Transverse colon (tissue), 4 donors: ENCODE measurements around the gene KRTAP10-10. TPM values are rescaled to one million over a fixed set of nuclear protein-coding genes. Genes with fewer than 3 reads are reported as not detected.

Experiments
- DNase-seq: peaks from one replicate; pipeline ENCODE4 v3.0.0-alpha.2; 2019
- H3K27ac ChIP-seq, 4 donors: fragments of 200-600 bp; sonication (generic); 2 replicates each; pipeline ENCODE4 v1.5.1; 2016 to 2018; ENCODE audit warnings: inconsistent platforms in 4 of 4
- H3K27me3 ChIP-seq: fragments of 200-600 bp; sonication (generic); 2 replicates; pipeline ENCODE4 v1.5.1; 2017; ENCODE audit warnings: inconsistent platforms
- H3K36me3 ChIP-seq, 4 donors: fragments of 200-600 bp; sonication (generic); 2 replicates each; pipeline ENCODE4 v1.5.1; 2017 to 2019; ENCODE audit warnings: inconsistent platforms in 4 of 4
- H3K4me1 ChIP-seq, 4 donors: fragments of 200-600 bp; sonication (generic); 2 replicates each; pipeline ENCODE4 v1.5.1; 2017 to 2020; ENCODE audit warnings: inconsistent platforms in 4 of 4
- H3K4me3 ChIP-seq, 4 donors: fragments of 200-600 bp; sonication (generic); 1 replicate in 1 of 4; 2 replicates in 3 of 4; pipeline versions ENCODE4 v1.5.1 to v1.6.1; 2017 to 2019; ENCODE audit warnings: inconsistent platforms in 4 of 4
- H3K9me3 ChIP-seq, 2 donors: fragments of 200-600 bp; sonication (generic); 2 replicates each; pipeline ENCODE4 v1.5.1; 2017 to 2019; ENCODE audit warnings: inconsistent platforms in 2 of 2
- EP300 ChIP-seq: sonication (generic); formaldehyde crosslinking; IDR thresholded peaks from one replicate; pipeline ENCODE4 v1.6.1; 2017; ENCODE audit warnings: antibody characterized with exemption, low read depth
- POLR2A ChIP-seq: fragments of 450-650 bp; IDR thresholded peaks from one replicate; pipeline ENCODE4 v1.6.1; 2016; ENCODE audit warnings: antibody characterized with exemption, mild to moderate bottlenecking, moderate library complexity
- POLR2AphosphoS5 ChIP-seq, 3 donors: sonication (generic); formaldehyde crosslinking; IDR thresholded peaks; one replicate each; pipeline ENCODE4 v1.6.1; 2016; ENCODE audit warnings: antibody characterized with exemption in 3 of 3
- WGBS, 2 donors: methylation state at CpG; one replicate each; pipeline ENCODE4 v1.1.5; 2018; ENCODE audit warnings: low coverage in 1 of 2; 5-methylcytosine and 5-hydroxymethylcytosine counted together
- in situ Hi-C, 4 donors: fragments of 200-750 bp; cut with MboI; loops; one replicate each; pipeline versions ENCODE4 v1.15.0 to v1.15.1; 2017; ENCODE audit warnings: low sequenced_read_pairs in 3 of 4, low pct_ligation_motif_present in 1 of 4, low pct_unique_long_range_greater_than_20kb in 1 of 4
- intact Hi-C: fragments of 100-400 bp; cut with DNase I; formaldehyde crosslinking; loops from one replicate; pipeline ENCODE4 v1.15.1; 2023; ENCODE audit warnings: low total_unique reads
- total RNA-seq, 4 donors: library from RNA; depleted of rRNA; stranded (reverse); fragments of >200 nt; gene quantifications; one replicate each; pipeline ENCODE4 v1.1.0, GENCODE V29; 2016
- TF ChIP-seq, protein P1 (sequence below), 5 experiments: fragments of 200-600 bp in 3 of 5; fragments of 450-650 bp in 2 of 5; sonication (generic) in 3 of 5; IDR thresholded peaks; 1 replicate in 2 of 5; 2 replicates in 3 of 5; pipeline ENCODE4 v1.5.1; 2016 to 2017; ENCODE audit warnings: antibody characterized with exemption in 5 of 5, inconsistent platforms in 3 of 5, mild to moderate bottlenecking in 2 of 5, moderate library complexity in 1 of 5

Gene KRTAP10-10
- total RNA-seq, 4 donors from 2014 or later = not detected

DNA sequence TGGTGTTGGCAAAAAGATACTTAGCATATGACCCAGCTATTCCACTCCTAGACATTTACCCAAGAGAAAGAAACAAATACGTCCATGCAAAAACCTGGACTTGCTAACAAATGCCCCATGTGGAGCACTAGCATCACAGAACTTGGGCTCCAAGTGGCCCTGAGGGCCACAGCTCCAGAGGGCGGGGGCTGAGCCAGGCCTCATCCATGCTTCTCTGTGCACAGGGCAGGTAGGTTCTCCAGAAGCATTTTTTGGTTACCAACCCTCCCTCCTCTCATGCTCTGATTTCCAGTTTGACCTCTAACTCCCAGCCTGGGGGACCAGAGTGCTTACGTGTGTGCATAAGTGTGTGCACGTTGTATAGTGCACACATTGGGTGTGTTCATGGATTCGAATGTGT lies 27.5 kb downstream of the KRTAP10-10 start:
- H3K9me3 ChIP-seq = peaks cover 0 to 6% of the 10 kb centered on the region in 2 donors
- no peak overlapping the region for H3K4me3 ChIP-seq
- intact Hi-C loops (no loop called here), in situ Hi-C loops (no loop called here)
- H3K36me3 ChIP-seq = no peaks in the 10 kb centered on the region
- H3K27me3 ChIP-seq = peaks cover 3% of the 10 kb centered on the region
- H3K27ac ChIP-seq = no peak overlapping the region
- DNase-seq = no peak
- WGBS, 2 donors = 29 to 93% methylated on average over 1 to 5 of the region's 5 CpGs
- TF ChIP-seq POLR2AphosphoS5 (IDR thresholded peaks at IDR 0.05) (no peak), EP300 (no peak), POLR2A (no peak)
- TF ChIP-seq, protein P1, sequence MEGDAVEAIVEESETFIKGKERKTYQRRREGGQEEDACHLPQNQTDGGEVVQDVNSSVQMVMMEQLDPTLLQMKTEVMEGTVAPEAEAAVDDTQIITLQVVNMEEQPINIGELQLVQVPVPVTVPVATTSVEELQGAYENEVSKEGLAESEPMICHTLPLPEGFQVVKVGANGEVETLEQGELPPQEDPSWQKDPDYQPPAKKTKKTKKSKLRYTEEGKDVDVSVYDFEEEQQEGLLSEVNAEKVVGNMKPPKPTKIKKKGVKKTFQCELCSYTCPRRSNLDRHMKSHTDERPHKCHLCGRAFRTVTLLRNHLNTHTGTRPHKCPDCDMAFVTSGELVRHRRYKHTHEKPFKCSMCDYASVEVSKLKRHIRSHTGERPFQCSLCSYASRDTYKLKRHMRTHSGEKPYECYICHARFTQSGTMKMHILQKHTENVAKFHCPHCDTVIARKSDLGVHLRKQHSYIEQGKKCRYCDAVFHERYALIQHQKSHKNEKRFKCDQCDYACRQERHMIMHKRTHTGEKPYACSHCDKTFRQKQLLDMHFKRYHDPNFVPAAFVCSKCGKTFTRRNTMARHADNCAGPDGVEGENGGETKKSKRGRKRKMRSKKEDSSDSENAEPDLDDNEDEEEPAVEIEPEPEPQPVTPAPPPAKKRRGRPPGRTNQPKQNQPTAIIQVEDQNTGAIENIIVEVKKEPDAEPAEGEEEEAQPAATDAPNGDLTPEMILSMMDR (IDR thresholded peaks at IDR 0.05) = no peak
- H3K4me1 ChIP-seq = no peaks in the 10 kb centered on the region

DNA sequence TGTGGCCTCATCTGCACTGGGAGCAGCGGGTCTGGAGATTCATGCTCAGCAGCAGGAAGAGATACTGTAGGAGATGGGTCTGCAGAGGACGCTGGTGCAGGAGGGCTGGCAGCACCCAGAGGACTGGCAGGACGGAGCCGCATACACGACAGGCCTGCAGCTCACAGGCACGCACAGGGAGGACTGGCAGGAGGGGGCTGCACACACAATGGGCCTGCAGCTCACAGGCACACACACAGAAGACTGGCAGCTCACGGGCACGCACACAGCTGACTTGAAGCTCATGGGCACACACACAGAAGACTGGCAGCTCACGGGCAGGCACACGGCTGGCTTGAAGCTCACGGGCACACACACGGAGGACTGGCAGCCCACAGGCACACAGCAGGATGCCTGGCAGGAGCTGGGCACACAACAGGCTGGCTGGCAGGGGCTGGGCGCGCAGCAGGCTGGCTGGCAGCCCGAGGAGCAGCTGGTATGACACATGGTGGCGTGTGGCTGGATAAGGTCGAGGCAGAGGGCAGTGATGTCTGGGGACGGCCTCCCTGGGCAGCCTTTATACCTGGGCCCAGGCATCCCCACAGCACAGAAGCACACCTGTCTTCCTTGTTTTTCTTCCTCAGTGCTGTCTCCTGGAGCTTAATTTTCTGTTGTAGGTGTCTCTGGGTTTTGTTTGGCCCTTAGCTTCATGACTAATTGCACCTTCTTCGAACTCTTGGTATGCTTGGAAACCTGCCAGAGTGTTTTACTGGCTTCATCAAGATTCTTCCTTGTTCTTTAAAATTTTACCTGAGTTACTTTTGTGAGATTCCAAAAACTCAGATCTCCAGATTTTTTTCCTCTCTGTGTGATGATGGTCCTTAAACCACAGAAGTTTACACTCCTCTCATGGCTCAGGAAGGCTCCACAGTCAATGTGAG lies 29.5 kb downstream of the KRTAP10-10 start, which contains the start of gene KRTAP12-2:
Gene KRTAP12-2 (minus strand): TSS at position 527 of the 920 bp plus-strand sequence. CDS start 41 bp downstream, at position 486.
- Histone ChIP-seq H3K36me3 (no peaks in the 10 kb centered on the region), H3K9me3 (peaks cover 0 to 6% of the 10 kb centered on the region in 2 donors), H3K4me3 (no peak within 1 kb of the TSS), H3K4me1 (no peaks in the 10 kb centered on the region), H3K27me3 (no peaks in the 10 kb centered on the region), H3K27ac (no peak within 1 kb of the TSS)
- intact Hi-C loops (no loop called here), in situ Hi-C loops (no loop called here)
- no peak for DNase-seq
- WGBS, 2 donors = 58 to 74% methylated on average over 5 to 15 of the region's 19 CpGs
- TF ChIP-seq, protein P1 (IDR thresholded peaks at IDR 0.05) = no peak
- no peak for TF ChIP-seq EP300
- no peak for TF ChIP-seq POLR2AphosphoS5 (IDR thresholded peaks at IDR 0.05)
- no peak for TF ChIP-seq POLR2A

DNA sequence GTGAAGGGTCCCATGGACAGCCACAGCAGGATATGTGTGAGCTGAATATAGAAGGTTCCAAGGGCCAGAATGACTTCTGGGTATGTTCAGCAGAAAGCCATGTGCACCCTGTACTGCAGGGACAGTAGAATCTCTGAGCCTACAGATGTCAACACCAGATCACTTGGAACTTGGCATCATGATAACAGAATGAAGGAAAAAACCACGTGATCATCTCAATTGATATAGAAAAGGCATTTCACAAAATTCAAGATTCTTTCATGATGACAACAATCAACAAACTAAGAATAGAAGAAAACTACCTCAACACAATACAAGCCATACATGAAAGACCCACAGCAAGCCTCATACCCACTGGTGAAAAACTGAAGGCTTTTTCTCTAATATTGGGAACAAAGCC lies 30.5 kb downstream of the KRTAP10-10 start:
- DNase-seq = no peak
- Histone ChIP-seq H3K27me3 (no peaks in the 10 kb centered on the region), H3K4me3 (no peak overlapping the region), H3K9me3 (peaks cover 0 to 6% of the 10 kb centered on the region in 2 donors), H3K27ac (no peak overlapping the region), H3K4me1 (no peaks in the 10 kb centered on the region), H3K36me3 (no peaks in the 10 kb centered on the region)
- 64% methylated on average over 1 of the region's 1 CpG; no CpG with 5 or more reads in 1 of the 2 donors for WGBS, 2 donors
- intact Hi-C loops (no loop called here), in situ Hi-C loops (no loop called here)
- TF ChIP-seq POLR2A = no peak
- TF ChIP-seq POLR2AphosphoS5 (IDR thresholded peaks at IDR 0.05) = no peak
- no peak for TF ChIP-seq EP300
- TF ChIP-seq, protein P1 (IDR thresholded peaks at IDR 0.05) = no peak

DNA sequence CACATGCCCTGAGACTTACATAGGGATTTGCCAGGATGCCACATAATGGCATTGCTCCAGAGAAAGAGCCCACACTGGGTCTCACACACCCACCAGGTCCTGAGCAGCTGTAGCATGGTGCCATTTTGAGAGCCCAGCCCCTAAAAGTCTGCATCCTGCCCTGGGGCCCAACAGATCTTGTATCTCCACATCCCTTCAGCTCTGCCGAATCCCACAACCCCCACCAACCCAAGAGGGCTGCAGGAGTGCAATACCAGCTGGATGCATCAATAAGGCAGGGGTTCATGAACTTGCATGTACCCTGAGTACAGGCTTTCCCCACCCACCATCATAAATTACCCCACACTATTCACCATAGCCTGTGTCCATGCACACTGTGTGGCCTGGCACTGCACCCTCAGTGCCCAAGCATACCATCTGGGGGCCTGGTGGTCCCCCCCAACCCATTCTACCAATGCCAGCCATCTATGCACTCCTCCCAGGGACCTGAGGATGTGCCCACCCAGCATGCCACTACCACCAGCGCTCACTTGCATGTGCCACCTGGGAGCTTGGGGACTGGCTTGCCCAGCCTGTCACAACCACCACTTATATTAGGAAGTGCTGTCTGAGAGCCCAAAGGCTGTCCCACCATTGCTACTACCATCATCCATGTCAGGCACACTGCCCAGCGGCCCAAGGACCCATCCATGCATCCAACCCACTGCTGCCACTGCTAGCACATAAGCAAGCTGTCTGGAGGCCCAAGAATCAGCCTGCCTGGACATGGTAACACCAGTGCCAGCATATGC lies 33.7 kb downstream of the KRTAP10-10 start:
- Histone ChIP-seq H3K9me3 (peaks cover 0 to 5% of the 10 kb centered on the region in 2 donors), H3K27me3 (no peaks in the 10 kb centered on the region), H3K27ac (no peak overlapping the region)

More for the DNA sequence above, 33.7 kb downstream of the KRTAP10-10 start:
- Histone ChIP-seq H3K4me3 (no peak overlapping the region), H3K36me3 (no peaks in the 10 kb centered on the region), H3K4me1 (no peaks in the 10 kb centered on the region)
- TF ChIP-seq, protein P1 (IDR thresholded peaks at IDR 0.05) = no peak
- TF ChIP-seq POLR2AphosphoS5 (IDR thresholded peaks at IDR 0.05) (no peak), POLR2A (no peak), EP300 (no peak)
- in situ Hi-C loops (no loop called here), intact Hi-C loops (no loop called here)
- DNase-seq = no peak
- 74% methylated on average over 3 of the region's 3 CpGs; no CpG with 5 or more reads in 1 of the 2 donors for WGBS, 2 donors
